DOHH2 (cell line): ENCODE results near the gene EPC1.

Experiments
- CTCF ChIP-seq: fragments of 200-600 bp; sonication (generic); IDR thresholded peaks from one replicate; pipeline ENCODE4 v1.5.1; 2014; ENCODE audit warnings: antibody characterized with exemption, mild to moderate bottlenecking, low read depth, low read length; ENCODE audit not compliant: poor library complexity, severe bottlenecking
- EZH2phosphoT487 ChIP-seq: fragments of 200-600 bp; sonication (generic); IDR thresholded peaks from 2 replicates; pipeline ENCODE4 v1.6.1; 2017; ENCODE audit warnings: borderline replicate concordance, mild to moderate bottlenecking, antibody characterized with exemption, low read length, moderate library complexity, mixed read lengths

GRCh38 chr10:32372000-32372875 is 25.3 kb upstream of the EPC1 start:
- no peak for TF ChIP-seq CTCF
- no peak for TF ChIP-seq EZH2phosphoT487
